NCI-H2029 treated with DMSO at 0.1 percent for 48 hours (cell line): ENCODE results near the gene MRPL1.
"Not testable (repeated sequence)": the region's sequence is repeated elsewhere in the genome, so short reads cannot be mapped to it uniquely, and the experiment has no call there.

Experiments used
- DNase-seq: peaks from one replicate; lab custom pipeline; 2025; lab: John Stamatoyannopoulos, UW

MRPL1 gene

DNA sequence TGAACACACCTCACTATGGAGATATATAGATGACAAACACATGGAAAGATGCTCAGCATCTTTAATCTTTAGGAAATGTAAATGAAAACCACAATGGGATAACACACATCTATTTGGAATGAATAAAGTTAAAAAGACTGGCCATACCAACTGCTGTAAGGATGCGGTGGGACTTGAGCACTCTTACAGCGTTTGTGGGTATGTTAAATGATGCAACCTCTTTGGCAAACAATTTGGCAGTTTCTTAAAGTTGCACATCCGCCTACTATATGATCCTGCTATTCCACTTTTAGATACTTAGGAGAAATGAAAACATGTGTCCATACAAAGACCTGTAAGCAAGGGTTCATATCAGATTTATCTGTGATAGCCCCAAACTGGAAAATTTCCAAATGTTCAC is 50.7 kb downstream of the MRPL1 start:
- no peak for DNase-seq

DNA sequence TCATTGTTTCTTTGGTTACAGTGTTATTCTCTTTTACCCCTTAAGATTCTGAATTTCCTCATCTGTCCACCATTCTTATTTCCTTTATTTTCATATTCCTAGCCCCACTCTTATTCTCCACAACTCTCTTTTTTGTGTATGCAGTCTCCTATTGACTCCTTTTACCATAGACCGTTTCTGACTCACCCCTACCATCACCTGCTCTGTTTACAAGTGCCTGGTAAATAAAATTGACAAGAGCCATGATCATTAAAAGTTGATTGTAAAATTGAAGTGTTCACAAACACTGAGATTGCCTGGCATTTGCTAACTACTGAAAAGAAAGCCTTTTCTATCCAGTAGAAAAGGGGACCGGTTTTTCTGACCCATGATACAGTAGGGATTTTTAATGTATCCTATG is 54.4 kb downstream of the MRPL1 start:
- DNase-seq, result peak; percentile 91

DNA sequence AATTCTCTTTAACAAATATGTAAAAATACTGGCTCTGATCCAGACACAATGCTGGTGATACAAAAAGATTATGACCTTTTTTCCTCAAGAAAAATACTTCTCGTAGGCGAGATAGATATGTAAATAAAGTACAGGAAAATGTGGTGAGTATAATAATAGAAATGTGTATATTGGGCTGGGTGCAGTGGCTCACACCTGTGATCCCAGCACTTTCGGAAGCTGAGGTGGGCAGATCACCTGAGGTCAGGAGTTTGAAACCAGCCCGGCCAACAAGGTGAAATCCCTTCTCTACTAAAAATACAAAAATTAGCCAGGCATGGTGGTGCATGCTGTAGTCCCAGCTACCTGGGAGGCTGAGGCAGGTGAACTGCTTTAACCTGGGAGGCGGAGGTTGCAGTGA is 55.0 kb downstream of the MRPL1 start:
- DNase-seq, result no peak

DNA sequence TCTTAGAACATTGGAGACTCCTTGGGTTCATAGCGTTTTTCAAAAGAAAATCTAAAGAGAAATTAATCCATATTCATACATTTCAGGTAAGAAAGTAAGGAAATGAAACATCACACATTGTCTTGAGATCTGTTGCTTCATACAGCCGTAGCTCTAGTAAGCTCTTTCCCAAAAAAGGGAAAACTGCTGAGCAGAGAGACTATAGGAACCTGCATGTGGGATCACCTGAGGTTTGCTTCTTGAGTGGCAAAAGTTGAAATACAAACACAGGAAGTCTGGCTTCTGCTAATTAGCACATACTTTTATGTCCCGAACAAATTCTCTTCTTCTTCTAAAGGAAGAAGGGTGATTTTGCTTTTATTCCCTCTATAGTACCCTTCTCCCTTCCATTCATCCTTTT is 57.7 kb downstream of the MRPL1 start:
- no peak for DNase-seq

DNA sequence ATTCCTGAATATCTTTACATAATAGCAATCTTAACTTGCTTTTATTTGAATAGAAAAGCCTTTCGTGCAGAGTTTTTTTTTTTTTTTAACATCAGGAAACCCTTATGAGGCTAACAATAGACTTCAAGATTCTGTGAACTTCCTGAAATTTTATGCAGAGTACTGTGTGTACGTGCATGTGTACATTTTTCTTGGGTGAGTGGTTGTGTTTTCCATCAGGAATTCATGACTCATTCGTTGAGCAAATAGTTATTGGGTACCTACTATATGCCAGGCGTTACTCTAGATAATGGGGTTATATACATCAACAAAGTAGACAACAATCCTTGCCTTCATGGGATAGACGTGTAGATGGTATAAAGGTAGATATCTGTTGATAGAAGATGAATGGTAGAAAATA is 59.1 kb downstream of the MRPL1 start:
- no peak for DNase-seq

DNA sequence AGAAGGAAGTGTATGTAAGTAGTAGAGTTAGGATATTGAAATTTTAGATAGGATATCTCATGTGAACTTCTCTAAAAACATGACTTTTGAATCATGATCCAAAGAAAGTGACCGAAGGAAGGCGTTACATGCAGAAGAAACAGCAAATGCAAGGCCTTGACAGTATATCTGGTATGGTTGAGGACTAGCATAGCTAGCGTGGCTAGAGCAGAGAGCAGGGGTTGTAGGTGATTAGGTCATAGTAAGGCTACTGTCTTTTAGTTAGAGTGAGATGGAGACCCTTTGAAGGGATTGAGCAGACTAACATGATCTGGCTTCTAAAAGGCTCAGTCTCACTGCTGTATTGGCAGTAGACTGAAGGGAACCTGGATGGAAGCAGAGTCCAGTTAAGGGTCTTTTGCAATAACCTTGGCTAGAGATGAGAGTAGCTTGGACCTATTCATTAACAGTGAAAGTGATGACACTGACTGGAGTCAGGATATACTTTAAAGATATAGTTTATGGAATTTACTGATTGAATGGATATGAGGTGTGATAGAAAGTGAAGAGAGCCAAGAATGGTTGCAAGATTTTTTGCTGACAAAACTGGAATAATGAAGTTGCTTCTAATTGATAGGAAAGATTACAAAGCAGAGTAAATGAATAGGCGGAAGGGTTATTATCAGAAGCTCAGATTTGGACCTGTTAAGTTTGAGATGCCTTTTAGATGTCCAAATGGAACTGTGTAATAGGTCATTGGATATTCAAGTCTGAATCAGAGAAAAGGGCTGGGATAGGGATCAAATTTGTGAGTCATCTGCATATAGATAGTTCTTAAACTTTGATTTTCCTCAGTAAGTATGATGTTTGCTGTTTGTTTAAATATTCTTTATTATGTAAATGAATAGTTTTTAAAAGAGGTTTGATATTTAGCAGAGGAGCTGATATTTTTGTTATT is 59.8 kb downstream of the MRPL1 start:
- no peak for DNase-seq

DNA sequence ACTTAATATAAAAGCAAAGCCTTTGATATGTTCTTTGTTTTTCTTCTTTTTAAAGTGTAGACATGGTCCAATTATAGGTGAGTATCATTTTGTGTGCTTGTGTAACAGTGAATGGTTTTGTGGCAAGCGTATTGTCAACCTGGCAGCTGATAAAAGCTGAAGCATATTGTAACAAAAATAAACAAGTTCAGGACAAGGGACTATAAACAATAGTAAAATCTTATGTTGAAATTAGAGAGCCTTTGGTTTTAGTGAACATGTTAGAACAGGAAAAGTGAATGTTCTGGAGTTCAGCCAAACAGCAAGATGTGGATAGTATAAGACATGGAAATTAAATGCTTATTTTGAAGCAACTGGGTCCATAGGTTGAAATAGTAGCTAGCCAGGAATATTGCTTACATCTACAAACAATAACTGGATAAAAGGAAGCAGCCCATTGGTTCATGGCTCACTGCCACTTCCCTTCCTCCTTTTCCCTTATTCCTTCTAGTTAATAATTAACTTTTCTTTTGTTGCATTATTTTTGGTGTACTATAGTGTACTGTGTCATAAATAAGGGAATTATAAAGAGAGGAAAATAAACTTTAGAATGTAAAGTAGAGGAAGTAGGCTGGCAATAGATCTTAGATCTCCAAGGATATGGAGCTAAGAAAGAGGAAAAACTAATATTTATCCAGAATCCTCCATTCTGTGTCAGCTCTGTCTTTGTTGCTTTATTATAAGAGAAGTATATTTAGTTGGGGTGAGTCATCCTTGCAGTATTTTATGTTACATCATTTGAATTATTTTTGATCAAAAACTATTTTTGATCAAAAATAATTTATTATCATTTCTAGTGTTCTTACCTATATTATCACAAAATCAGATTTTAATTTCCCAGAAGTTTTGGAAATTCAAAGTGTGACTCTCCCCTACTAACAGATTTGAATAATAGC is 65.6 kb downstream of the MRPL1 start:
- DNase-seq, result no peak

DNA sequence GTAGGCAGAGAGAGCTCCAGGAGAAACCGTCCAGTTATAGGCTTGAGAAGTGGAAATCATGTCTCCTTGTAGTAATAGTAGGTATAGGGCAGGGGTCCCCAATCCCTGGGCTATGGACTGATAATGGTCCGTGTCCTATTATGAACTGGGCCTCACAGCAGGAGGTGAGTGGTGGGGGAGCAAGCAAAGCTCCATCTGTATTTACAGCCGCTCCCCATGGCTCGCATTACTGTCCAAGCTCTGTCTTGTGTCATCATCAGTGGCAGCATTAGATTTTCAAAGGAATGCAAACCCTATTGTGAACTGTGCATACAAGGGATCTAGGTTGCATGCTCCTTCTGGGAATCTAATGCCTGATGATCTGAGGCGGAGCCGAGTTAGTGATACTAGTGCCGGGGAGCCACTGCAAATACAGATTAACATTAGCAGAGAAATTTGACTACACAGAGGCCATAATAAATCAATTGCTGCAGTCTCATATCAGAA is 67.6 kb downstream of the MRPL1 start:
- no peak for DNase-seq

DNA sequence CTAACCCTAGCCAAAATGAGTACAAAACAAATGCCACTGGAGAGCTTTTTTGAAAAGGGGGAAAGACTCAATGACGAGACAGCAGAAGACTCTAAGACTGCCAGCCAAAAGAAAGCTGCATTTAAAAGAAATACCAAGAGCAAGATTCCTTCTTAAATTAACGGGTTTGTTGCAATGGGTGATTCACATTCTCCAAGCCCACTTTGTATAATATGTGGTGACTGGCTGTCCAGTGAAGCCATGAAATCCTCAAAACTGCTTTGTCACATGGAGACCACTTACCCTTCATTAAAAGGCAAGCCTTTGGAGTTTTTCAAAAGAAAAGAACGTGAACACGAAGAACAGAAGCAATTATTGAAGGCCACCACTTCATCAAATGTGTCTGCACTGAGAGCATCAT is 68.2 kb downstream of the MRPL1 start:
- no peak for DNase-seq

DNA sequence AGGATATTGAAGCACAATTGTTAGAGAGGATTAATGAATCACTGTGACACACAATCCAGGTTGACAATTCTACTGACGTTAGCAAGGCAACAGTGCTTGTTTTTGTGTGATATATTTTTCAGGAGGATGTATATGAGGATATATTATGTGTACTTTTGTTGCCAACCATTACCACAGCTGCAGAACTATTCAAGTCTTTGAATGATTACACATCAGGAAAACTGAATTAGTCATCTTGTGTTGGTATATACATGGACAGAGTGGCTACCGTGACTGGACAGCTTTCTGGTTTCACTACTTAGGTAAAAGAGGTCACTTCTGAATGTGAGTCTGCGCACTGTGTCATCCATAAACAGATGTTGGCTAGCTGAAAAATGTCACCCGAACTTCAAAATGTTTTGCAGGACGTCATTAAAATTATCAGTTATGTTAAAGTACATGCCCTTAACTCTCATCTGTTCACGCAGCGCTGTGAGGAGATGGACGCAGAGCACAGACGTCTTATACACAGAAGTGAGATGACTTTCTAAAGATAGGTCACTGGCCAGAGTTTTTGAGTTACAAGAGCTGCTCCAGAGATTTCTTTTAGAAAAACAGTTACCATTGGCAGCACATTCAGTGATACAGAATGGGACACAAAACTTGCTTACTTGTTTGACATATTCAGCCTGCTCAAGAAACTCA is 69.0 kb downstream of the MRPL1 start:
- no peak for DNase-seq

DNA sequence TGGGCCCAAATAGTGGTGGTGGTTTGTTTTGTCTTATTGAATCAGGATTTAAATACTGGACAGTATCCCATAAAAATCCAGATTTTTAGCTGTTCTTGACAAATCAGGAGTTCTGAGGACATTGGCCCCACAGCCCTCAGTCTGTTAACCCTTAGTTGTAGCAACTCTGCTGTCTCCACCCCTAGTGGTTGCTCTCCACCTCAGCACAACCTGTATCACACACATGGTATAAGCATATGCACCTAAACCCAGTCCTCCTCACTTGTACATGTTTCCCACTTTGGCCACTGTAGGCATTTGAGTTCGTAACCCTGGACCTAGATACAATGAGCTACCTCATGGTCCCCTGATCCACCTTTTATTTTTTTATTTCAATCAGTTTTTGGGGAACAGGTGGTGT is 75.9 kb downstream of the MRPL1 start:
- DNase-seq, result no peak

DNA sequence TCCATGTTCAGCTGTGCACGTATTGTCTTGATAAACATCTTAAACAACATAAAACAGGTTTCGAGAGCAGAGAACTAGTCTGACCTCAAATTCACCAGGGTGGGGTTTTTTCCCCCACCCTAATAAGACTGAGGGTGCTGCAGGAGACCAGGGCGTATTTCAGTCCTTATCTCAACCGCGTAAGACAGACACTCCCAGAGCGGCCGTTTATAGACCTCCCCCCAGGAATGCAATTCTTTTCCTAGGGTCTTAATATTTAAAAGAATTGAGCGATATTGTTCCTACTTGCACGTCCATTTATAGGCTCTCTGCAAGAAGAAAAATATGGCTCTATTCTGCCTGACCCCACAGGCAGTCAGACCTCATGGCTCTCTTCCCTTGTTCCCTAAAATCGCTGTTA is 83.3 kb downstream of the MRPL1 start:
- not testable (repeated sequence) for DNase-seq

DNA sequence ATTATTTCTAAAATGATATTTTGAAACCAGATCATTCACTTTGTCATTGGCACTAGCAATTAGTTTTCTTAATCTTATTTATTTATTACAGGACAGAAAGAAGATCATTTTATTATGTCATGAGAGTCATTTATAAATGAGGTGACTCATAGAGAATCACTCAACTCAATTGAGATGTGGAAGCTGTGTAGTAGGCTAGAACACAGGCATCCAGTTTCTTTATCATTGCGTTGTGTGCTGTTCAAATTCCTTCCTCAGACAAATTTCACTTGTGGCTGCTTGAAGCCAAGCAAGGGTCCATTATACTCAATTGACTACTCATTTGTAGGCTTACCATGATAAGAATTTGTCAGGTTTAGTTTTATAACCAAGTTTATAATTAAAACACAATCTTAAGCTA is 87.6 kb downstream of the MRPL1 start:
- no peak for DNase-seq

DNA sequence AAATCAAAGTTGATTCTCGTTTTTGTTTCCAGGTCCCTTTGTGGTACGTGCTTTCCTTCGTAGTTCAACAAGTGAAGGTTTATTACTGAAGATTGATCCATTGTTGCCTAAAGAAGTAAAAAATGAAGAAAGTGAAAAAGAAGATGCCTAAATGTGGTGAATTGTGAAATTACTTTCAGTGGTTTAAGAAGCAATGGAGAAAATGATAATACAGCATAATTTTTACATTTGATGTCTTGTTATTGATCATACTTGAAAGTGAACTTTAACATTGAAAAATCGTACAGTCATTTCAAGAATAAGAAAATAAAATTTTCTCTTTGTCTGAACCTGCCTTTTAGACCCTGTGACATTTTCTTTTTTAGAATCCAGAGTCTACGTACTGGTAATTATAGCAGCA is 89.8 kb downstream of the MRPL1 start:
- no peak for DNase-seq

DNA sequence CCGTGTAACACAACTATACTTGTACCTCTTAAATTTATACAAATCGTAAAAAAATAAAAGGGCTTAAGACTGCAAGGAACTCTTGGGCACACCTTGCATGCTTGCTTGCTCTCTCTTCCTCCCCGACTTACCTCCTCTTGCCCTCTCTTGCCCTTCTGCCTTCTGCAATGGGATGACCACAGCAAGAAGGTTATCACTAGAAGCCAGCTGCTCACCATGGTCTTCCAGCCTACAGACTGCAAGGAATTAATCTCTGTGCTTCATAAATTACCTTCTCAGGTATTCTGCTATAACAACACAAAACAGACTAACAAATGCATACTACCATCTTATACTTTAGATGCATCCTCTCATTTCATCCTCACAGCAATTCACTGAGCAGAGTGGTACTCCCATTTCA is 92.1 kb downstream of the MRPL1 start:
- DNase-seq, result no peak

DNA sequence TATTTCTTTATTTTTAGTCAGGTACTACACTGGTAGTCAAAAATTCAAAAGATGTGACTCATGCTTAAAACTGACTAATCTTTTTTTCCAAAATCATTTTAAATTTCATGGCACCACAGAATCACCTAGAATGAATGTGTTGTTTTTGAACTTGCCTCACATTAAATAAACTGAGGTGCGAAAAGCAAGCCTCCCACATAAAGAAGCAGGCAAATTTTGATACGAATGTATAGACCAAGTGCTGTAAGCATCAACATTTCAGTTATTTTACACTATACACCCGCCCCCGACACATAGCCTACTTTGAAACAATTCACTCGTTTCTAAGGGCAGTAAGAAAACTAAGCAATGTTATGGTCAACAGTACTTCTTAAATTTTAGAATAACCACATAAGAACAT is 94.3 kb downstream of the MRPL1 start:
- DNase-seq, result no peak

DNA sequence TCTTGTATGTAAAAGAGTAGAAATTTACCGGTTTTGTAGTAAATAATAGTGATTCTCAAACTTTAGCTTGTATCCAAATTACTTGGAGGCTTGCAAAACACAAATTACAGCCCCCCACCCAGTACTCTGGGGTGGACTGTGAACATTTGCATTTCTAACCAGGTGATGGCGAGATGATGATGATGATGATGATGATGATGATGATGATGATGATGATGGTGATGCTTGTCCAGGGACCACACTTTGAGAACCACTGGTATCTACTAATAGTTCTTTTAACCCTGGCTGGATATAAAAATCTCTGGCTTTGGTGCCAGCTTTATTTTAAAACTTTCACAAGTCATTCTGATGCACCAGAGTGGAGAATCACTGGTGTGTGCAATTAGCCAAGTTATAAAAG is 96.3 kb downstream of the MRPL1 start:
- DNase-seq, result no peak

DNA sequence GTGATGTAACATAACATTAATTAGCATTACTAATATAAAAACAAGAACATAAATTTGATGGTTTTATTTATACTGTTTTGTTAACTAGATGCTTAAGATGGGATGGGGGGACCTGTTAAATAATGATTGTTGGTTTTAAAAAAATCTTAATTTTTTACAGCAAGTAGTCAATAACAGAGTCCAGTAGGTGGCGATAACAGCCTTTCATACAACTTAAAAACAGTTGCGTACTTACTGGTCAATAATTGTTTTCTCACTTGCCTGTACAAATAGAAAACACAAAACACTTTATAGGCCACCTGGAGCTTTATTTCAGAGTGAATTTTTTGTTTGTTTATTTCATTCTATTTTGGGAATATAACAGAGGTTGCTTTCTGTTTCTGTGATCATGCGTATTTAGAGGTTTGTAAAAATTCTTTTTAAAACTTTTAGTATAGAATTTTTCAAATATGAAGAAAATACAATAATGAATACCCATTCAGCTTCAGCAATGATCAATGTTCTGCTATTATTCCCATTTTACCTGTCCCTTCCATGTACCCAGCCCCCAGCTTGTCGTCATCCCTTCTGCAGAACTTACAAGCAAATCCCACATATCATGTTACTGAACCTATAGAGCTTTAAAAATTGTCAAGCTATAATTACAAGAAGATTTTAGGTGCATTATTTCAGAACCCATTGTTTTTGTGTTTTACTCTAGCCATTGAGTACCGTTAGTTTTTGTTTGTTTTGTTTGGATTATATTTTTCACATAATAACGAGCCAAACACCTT is 97.1 kb downstream of the MRPL1 start:
- DNase-seq, result peak; percentile 82

DNA sequence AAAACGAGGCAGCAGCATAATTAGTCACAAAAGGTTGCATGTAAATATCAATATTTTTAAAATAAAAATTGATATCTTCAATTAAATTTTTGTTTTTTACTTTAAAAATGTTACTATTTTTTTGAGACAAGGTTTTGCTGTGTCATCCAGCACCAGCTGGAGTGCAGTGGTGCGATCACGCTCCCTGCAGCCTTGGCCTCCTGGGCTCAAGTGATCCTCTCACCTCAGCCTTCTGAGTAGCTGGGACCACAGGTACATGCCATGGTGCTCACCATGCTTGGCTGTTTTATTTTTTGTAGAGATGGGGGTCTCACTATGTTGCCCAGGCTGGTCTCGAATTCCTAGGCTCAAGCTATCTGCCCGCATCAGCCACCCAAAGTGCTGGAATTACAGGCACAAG is 97.7 kb downstream of the MRPL1 start:
- no peak for DNase-seq

DNA sequence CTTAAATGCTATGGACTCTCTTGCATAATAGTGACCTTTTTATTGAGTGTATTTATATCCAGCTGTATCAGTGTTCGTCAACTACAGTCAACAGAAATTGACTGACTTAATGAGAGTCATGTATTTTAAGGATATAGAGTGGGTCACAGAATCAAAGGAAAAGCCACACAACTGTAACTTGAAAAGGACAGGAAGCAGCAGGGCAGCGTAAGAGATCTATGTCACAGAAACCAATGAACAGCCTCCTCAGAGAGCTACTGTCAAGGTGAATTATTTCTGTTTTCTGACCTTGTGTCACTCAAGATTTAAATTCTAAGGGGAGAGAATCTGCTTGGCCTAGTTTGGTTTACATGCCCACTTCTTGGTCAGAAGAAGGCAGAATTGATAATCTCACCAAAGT is 100.4 kb downstream of the MRPL1 start:
- DNase-seq, result no peak

DNA sequence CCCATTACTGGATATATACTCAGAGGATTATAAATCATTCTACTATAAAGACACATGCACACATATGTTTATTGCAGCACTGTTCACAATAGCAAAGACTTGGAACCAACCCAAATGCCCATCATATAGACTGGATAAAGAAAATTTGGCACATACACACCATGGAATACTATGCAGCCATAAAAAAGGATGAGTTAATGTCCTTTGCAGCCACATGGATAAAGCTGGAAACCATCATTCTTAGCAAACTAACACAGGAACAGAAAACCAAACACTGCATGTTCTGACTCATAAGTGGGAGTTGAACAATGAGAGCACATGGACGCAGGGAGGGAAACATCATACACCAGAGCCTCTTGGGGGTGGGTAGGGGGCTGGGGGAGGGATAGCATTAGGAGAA is 111.0 kb downstream of the MRPL1 start:
- DNase-seq, result not testable (repeated sequence)
